HepG2 (cell line): ENCODE data around the gene MCM6. TPM values are rescaled to one million over a fixed set of nuclear protein-coding genes. Genes with fewer than 3 reads are reported as not detected.

Source experiments
- ATAC-seq: fragments of 200-7000 bp; cut with Tn5 transposase; 3 replicates; pipeline ENCODE4 v1.9.1; 2020; ENCODE audit warnings: mild to moderate bottlenecking, moderate library complexity
- BruUV-seq: library from RNA; stranded (reverse); fragments of 400-500 nt; replicated peaks from 2 replicates; lab custom pipeline; 2021; lab: Mats Ljungman, UMichigan
- CTCF ChIA-PET: fragments of 300-600 bp; formaldehyde crosslinking; extraction: SDS; loops from one replicate; lab custom pipeline; 2021; ENCODE audit warnings: low total read pairs, inconsistent platforms, low intra/inter-chr PET ratio; lab: Yijun Ruan, JAX
- POLR2A ChIA-PET: fragments of 350-600 bp; sonication (Branson Sonifier 250); formaldehyde crosslinking; loops from one replicate; lab custom pipeline; 2020; ENCODE audit warnings: antibody characterized with exemption, inconsistent platforms; lab: Yijun Ruan, JAX
- DNase-seq: peaks from one replicate; pipeline ENCODE4 v3.0.0-alpha.2; 2015; ENCODE audit warnings: low spot score
- FAIRE-seq: peaks from 3 replicates; lab custom pipeline; 2011; peaks lifted over from hg19 to GRCh38; lab: Jason Lieb, UNC
- H2AFZ ChIP-seq: one replicate; pipeline ENCODE4 v1.6.1; 2011; ENCODE audit warnings: low read length, inconsistent platforms
- H3K27ac ChIP-seq: fragments of 300-600 bp; 3 replicates; pipeline ENCODE4 v1.8.0; 2011; ENCODE audit warnings: mixed run types, mild to moderate bottlenecking, mixed read lengths, low read length, inconsistent platforms; ENCODE audit not compliant: insufficient read depth; ENCODE audit errors: extremely low read length
- H3K27me3 ChIP-seq, 2 experiments: fragments of 200-600 bp in 1 of 2; 2 replicates in 1 of 2; 3 replicates in 1 of 2; pipeline versions ENCODE4 v1.6.0 to v1.8.0; 2011; ENCODE audit warnings: low read length in 2 of 2, mild to moderate bottlenecking in 2 of 2, moderate library complexity in 2 of 2, inconsistent platforms in 1 of 2; ENCODE audit not compliant: insufficient read depth in 2 of 2, control insufficient read depth in 1 of 2
- H3K36me3 ChIP-seq, 2 experiments: fragments of 200-600 bp in 1 of 2; replicated peaks in 1 of 2; 2 replicates in 1 of 2; 3 replicates in 1 of 2; pipeline versions ENCODE4 v1.5.1 to v1.8.0; 2011; ENCODE audit warnings: low read length in 2 of 2, inconsistent platforms in 1 of 2; ENCODE audit not compliant: insufficient read depth in 2 of 2, control insufficient read depth in 1 of 2
- H3K4me1 ChIP-seq: 2 replicates; pipeline ENCODE4 v1.5.1; 2012; ENCODE audit warnings: low read length, inconsistent platforms; ENCODE audit not compliant: insufficient read depth
- H3K4me2 ChIP-seq: 2 replicates; pipeline ENCODE4 v1.6.0; 2011; ENCODE audit warnings: low read depth, low read length, inconsistent platforms
- H3K4me3 ChIP-seq, 3 experiments: fragments of 200-600 bp in 1 of 3; sonication (generic), shearing (Covaris generic) in 1 of 3; replicated peaks in 1 of 3; 2 replicates each; pipeline ENCODE4 v1.5.1; 2011 to 2016; ENCODE audit warnings: low read length in 3 of 3, inconsistent platforms in 2 of 3, low read depth in 2 of 3, mild to moderate bottlenecking in 2 of 3, control low read depth in 1 of 3, mixed read lengths in 1 of 3; ENCODE audit not compliant: insufficient read depth in 1 of 3
- H3K79me2 ChIP-seq: one replicate; pipeline ENCODE4 v1.6.1; 2011; ENCODE audit warnings: low read length, inconsistent platforms; ENCODE audit not compliant: insufficient read depth
- H3K9ac ChIP-seq: 2 replicates; pipeline ENCODE4 v1.6.0; 2011; ENCODE audit warnings: mild to moderate bottlenecking, low read depth, low read length, inconsistent platforms; ENCODE audit not compliant: insufficient read depth
- H3K9me3 ChIP-seq: 2 replicates; pipeline ENCODE4 v1.5.1; 2012; ENCODE audit warnings: mild to moderate bottlenecking, low read length
- H4K20me1 ChIP-seq: 2 replicates; pipeline ENCODE4 v1.6.0; 2011; ENCODE audit warnings: inconsistent platforms, mild to moderate bottlenecking, low read length, moderate library complexity; ENCODE audit not compliant: insufficient read depth
- ARID2 ChIP-seq: sonication (generic); formaldehyde crosslinking; IDR thresholded peaks from 2 replicates; pipeline ENCODE4 v1.8.1; 2022; ENCODE audit warnings: mild to moderate bottlenecking, missing genetic modification reagents, borderline replicate concordance
- ATF2 ChIP-seq: sonication (generic); formaldehyde crosslinking; IDR thresholded peaks from 2 replicates; pipeline ENCODE4 v1.4.0; 2020; ENCODE audit warnings: missing genetic modification reagents
- DNMT3B ChIP-seq: conservative IDR thresholded peaks from 2 replicates; pipeline ENCODE4 v1.6.1; 2016; ENCODE audit warnings: missing biosample characterization, control low read depth
- FOSL2 ChIP-seq: sonication (generic); formaldehyde crosslinking; IDR thresholded peaks from 2 replicates; pipeline ENCODE4 v1.4.0; 2020; ENCODE audit warnings: missing genetic modification reagents
- RXRA ChIP-seq: sonication (generic); formaldehyde crosslinking; IDR thresholded peaks from 2 replicates; pipeline ENCODE4 v1.5.1; 2020; ENCODE audit warnings: missing genetic modification reagents
- XRCC5 ChIP-seq: fragments of 200-400 bp; formaldehyde crosslinking; optimal IDR thresholded peaks from 2 replicates; pipeline ENCODE3; 2017; ENCODE audit warnings: mild to moderate bottlenecking, low read length
- ZNF614 ChIP-seq: IDR thresholded peaks from 2 replicates; pipeline ENCODE4 v1.6.1; 2018; ENCODE audit warnings: missing biosample characterization, missing genetic modification reagents, inconsistent platforms, borderline replicate concordance
- WGBS: methylation state at CpG from one replicate; pipeline ENCODE4 v1.1.6; 2017; ENCODE audit warnings: low lambda C conversion rate; 5-methylcytosine and 5-hydroxymethylcytosine counted together
- in situ Hi-C: cut with HindIII; loops from 2 replicates; pipeline ENCODE4 v1.10.0; 2017; ENCODE audit warnings: low pct_unique_long_range_greater_than_20kb; ENCODE audit not compliant: extremely low pct_ligation_motif_present
- intact Hi-C: fragments of 100-400 bp; cut with micrococcal nuclease; formaldehyde crosslinking; loops from one replicate; pipeline ENCODE4 v1.10.0; 2022; ENCODE audit not compliant: unreplicated experiment
- polyA plus RNA-seq, 8 experiments: library from polyadenylated mRNA; depleted of rRNA in 3 of 8; stranded (reverse) in 7 of 8; unstranded in 1 of 8; fragments of >200 nt; fragmentation: Illumina TruSeq in 4 of 8; extraction: Trizol in 4 of 8; gene quantifications; 2 replicates each; pipeline versions ENCODE4 v1.2.1 to v1.2.3, GENCODE V29; 2011 to 2016; ENCODE audit warnings: low read depth in 4 of 8, missing spikeins in 1 of 8, mixed read lengths in 1 of 8; ENCODE audit not compliant: insufficient read depth in 1 of 8
- total RNA-seq, 5 experiments: library from RNA; depleted of rRNA; stranded (reverse); fragments of >200 nt; fragmentation: Illumina TruSeq; extraction: Trizol; gene quantifications; 2 replicates each; pipeline ENCODE4 v1.2.3, GENCODE V29; 2016; ENCODE audit warnings: low read depth in 1 of 5

MCM6 gene
- total and polyA plus RNA-seq, 2 of the 13 experiments (the other 11 are each of a cell fraction or from before 2014, with no cell fraction given): 9.7 to 18.7 TPM

- TF ChIP-seq ARID2 (CRISPR knock-in tag) (no peak), XRCC5 (no peak), ATF2 (no peak), FOSL2 (no peak), RXRA (no peak)
Measured at GRCh38 chr2:135817466-135817865, 58.8 kb downstream of the MCM6 start (continued).

GRCh38 chr2:135815269-135815668 is 61.0 kb downstream of the MCM6 start:
- in situ Hi-C loops (loop anchor here (10.0 kb wide), 1 partner anchor 570 kb away; no protein-coding TSS in a partner anchor), intact Hi-C loops (no loop called here)
- Histone ChIP-seq H3K9me3 (no peaks in the 10 kb centered on the region), H3K4me1 (no peaks in the 10 kb centered on the region), H3K27me3 (peaks cover 0 to 3% of the 10 kb centered on the region in 2 experiments; a peak in 2 of 5 replicates), H3K4me2 (no peak overlapping the region), H3K9ac (no peak overlapping the region), H2AFZ (no peak overlapping the region), H3K79me2 (no peaks in the 10 kb centered on the region), H3K4me3 (no peak overlapping the region), H4K20me1 (no peaks in the 10 kb centered on the region), H3K36me3 (no peaks in the 10 kb centered on the region), H3K27ac (no peak overlapping the region)
- DNase-seq: no peak
- ChIA-PET POLR2A (no interaction called here), CTCF (no interaction called here)
- BruUV-seq: no TSS peak
- TF ChIP-seq ZNF614 (CRISPR knock-in tag) (no peak), DNMT3B (CRISPR knock-in tag) (no peak)
- FAIRE-seq: no peak
- ATAC-seq: no peak
- WGBS: 34% methylated on average over 3 of the region's 3 CpGs
